Germinal center (tissue), 1 donor: ENCODE results near the gene GTPBP6.
"Not testable (repeated sequence)": the region's sequence is repeated elsewhere in the genome, so short reads cannot be mapped to it uniquely, and the experiment has no call there.

ENCODE experiments used
- DNase-seq: peaks from one replicate; pipeline ENCODE4 v3.0.0; 2012; ENCODE audit warnings: mixed read lengths, low spot score

The GTPBP6 gene

DNA sequence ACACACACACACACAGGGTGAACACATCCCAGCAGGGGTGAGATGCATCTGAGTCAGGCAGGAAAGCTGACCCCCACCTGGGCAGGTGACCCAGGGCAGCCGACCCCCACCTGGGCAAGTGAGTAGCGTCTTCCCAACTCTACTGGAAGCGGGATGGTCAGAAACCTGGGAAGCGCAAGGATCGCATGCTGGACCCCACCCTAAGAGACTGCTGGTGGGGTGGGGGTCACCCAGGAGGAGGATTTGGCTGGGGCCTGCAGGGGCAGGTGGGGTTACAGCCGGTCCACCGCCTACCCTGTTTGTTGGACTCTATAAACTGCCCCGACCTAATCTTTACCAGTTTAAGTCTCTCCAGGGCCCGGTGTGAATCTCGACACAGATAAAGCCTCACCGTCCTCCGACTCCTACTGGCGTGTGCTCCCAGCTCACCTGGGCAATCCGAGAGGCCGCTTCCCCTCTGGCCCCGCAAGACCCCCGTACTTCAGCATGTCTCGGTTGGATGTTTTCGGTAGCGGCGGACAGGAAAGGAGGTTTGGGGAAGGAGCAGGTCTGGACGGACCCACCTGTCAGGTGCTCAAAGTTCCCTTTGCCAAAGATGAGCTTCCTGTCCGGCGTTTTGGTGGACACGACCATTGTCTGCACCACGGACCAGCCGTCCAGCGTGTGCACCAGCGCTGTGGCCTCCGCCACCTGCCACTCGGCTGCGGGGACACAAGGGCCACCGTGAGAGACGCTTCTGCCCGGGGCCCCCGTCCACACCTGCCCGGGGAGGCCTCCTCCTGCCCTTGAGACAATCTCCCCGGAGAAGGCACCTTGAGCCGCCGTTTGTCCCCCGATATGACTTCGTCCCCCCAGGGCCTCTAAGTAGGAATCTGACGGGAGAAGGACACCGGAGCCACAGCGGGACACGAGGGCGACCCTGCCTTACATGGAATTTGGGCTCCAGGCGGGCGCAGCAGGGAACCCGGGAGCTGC, 2.0 kb downstream of the GTPBP6 start:
- DNase-seq: no peak

GRCh38 chrX:314781-315595, 3.6 kb downstream of the GTPBP6 start:
- DNase-seq: no peak

DNA sequence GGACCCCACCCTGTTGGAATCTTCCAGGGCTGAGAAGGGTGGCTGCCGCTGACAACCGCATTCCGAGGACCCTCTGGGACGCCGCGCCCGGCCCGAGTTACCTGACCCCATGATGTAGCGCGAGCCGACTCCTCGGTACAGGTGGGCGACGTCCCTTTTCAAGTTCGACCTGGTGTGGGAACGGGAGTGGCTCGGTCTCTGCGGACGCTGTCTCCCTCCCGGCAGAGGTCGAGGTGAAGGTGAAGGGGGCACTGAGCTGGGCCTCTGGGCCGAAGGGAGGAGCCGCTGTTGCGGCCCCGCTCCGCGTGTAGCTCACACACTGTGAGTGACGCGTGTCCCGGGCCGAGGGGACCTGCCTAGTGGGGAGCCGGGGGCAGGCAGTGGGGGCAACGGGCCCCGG, 4.5 kb downstream of the GTPBP6 start:
- DNase-seq: no peak

DNA sequence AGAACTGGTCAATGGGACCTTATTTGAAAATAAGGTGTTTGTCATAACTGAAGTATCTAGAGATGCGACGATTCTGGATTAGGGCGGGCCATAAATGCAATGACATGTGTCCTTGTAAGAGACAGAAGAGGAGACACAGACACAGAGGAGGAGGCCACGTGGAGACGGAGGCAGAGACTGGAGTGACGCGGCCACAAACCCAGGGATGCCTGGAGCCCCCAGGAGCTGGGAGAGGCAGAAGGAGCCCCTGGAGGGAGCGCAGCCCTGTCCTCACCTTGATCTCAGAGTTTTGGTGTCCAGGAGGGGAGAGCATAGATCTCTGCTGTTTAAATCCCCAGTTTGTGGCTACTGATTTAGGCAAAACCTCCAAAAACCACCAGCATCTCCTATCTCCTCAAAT, 5.0 kb downstream of the GTPBP6 start:
- DNase-seq: no peak

- DNase-seq: no peak
Measured at GRCh38 chrX:312621-313331, 5.8 kb downstream of the GTPBP6 start.

DNA sequence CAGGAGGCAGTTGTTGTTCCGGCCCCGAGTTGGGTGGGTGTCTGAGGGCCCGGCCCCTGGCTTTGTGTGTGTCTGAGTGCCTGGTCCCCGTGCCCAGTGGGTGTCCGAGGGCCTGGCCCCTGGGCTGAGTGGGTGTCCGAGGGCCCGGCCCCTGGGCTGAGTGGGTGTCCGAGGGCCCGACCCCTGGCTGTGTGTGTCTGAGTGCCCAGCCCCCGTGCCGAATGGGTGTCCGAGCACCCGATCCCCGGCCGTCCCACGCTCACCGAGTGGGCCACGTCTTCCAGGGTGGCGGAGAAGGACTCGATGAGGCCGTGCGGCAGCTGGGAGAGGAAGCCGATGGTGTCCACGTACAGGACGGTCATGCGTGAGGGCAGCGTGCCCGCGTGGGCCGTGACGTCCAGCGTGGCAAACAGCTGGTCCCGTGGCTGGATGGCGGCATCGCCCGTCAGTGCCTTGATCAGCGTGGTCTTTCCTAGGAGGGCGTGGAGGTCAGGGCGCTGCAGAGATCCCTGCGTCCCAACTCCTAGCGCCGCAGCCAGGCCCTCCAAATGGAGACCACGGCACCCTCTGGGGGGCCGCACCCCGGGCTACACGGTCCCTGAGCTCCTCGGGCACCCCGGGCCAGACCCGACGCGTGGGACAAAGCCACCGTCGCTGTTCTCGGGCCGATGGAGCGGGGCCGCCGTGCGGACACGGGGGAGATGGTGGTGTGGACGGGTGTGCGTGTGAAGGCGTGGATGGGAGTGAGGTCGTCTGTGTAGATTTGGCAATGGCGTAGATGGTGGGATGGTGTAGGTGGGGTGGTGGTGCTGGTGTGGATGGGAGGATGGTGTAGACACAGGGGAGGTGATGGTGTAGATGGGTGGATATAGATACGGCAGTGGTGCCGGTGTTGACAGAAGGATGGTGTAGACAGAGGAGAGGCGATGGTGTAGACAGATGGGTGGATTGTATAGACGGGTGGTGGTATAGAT, 7.2 kb downstream of the GTPBP6 start:
- DNase-seq: no peak

GRCh38 chrX:310621-311155, 7.9 kb downstream of the GTPBP6 start:
- DNase-seq: no peak

DNA sequence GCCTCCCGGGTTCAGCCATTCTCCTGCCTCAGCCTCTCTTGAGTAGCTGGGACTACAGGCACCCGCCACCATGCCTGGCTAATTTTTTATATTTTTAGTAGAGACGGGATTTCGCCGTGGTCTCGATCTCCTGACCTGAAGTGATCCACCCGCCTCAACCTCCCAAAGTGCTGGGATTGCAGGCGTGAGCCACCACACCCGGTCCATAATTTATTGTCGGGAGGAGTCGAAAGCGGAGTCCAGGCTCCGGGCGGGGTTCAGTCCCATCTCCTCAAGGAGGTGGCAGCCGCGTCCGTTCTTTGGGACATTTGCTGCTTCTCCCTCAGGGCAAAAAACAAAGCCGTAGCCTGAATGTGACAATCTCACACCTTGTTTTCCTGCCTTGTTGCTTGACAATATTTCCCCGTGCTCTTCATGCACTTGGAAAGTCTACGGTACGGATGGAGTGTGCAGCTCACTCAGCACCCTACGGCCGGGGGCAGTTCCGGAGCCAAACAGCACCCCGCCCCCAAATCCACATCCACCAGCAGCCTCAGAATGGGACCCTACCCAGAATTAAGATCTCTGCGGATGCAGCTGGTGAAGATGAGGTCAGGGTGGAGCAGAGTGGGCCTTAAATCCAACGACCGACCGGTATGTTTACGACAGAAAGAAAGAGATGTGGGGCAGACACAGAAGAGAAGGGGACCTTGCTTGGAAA, 9.6 kb downstream of the GTPBP6 start:
- no peak for DNase-seq

- DNase-seq: no peak
Measured at GRCh38 chrX:307261-308111, 11.1 kb downstream of the GTPBP6 start.

DNA sequence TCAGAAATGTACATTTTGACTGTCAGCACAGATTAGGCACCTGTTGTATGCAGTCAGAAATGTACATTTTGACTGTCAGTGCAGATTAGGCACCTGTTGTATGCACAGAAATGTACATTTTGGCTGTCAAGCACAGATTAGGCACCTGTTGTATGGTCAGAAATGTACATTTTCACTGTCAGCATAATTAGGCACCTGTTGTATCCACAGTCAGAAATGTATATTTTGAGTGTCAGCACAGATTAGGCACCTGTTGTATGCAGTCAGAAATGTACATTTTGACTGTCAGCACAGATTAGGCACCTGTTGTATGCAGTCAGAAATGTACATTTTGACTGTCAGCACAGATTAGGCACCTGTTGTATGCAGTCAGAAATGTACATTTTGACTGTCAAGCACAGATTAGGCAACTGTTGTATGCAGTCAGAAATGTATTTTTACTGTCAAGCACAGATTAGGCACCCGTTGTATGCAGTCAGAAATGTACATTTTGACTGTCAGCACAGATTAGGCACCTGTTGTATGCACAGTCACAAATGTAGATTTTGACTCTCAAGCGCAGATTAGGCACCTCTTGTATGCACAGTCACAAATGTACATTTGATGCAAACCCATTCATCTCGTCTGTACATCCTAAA, 11.9 kb downstream of the GTPBP6 start:
- not testable (repeated sequence) for DNase-seq

DNA sequence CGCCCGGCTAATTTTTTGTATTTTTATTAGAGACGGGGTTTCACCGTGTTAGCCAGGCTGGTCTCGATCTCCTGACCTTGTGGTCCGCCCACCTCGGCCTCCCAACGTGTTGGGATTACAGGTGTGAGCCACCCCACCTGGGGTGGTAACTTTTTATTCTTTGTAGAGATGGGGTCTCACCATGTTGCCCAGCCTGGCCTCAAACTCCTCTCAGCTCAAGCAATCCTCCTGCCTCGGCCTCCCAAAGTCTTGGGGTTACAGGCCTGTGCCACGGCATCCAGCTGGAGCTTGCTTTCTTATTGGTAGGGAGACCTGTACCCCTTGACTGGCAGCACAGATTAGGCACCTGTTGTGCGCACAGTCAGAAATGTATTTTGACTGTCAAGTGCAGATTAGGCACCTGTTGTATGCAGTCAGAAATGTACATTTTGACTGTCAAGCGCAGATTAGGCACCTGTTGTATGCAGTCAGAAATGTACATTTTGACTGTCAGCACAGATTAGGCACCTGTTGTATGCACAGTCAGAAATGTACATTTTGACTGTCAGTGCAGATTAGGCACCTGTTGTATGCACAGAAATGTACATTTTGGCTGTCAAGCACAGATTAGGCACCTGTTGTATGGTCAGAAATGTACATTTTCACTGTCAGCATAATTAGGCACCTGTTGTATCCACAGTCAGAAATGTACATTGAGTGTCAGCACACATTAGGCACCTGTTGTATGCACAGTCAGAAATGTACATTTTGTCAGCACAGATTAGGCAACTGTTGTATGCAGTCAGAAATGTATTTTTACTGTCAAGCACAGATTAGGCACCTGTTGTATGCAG, 12.6 kb downstream of the GTPBP6 start:
- not testable (repeated sequence) for DNase-seq

GRCh38 chrX:302975-303374, 15.6 kb downstream of the GTPBP6 start:
- DNase-seq: no peak

GRCh38 chrX:300334-300733, 18.3 kb downstream of the GTPBP6 start:
- DNase-seq: no peak

DNA sequence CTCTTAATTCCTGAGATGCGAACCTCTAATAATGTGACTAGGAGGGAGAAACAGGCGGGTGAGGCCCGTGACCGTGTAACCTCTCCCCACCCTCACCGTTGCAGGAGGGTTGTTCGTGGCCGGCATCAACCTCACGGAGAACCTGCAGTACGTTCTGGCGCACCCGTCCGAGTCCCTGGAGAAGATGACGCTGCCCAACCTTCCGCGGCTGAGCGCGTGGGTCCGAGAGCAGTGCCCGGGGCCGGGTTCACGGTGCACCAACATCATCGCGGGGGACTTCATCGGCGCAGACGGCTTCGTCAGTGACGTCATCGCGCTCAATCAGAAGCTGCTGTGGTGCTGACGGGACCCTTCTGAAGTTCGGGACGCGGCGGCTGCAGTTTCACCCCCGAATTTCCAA, 19.6 kb downstream of the GTPBP6 start:
- no peak for DNase-seq

DNA sequence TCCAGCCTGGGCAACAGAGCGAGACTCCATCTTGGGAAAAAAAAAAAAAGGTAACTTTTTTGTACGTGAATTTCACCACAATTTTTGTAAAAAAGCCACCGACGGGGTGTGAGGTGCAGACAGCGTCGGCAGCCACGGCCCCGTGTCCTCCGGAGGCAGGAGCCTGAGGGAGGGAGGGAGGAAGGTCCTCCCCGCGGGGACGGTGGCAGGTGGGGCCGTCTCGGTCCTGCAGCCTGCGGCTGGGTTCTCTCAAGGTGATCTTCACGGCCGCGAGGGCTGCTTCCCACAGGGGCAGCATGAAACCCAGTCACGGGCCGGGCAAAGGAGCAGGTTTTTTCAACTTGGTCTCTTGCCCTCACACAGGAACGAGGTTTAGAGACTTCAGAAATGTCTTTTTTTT, 23.5 kb downstream of the GTPBP6 start:
- DNase-seq: no peak

GRCh38 chrX:292900-293897, 25.4 kb downstream of the GTPBP6 start:
- no peak for DNase-seq
